Adipocyte (in vitro differentiated cells): ENCODE results near the gene RHCE.
"Not testable (repeated sequence)": the region's sequence is repeated elsewhere in the genome, so short reads cannot be mapped to it uniquely, and the experiment has no call there.

Experiments used
- DNase-seq: peaks from one replicate; pipeline ENCODE4 v3.0.0-alpha.2; 2015; ENCODE audit warnings: low read depth
- H3K27me3 ChIP-seq: replicated peaks from 2 replicates; pipeline ENCODE4 v1.7.0; 2013; ENCODE audit warnings: mild to moderate bottlenecking, low read length, moderate library complexity; ENCODE audit not compliant: control insufficient read depth, insufficient read depth
- H3K36me3 ChIP-seq: 2 replicates; pipeline ENCODE4 v1.7.0; 2013; ENCODE audit warnings: low read length, mild to moderate bottlenecking, moderate library complexity; ENCODE audit not compliant: control insufficient read depth, insufficient read depth, severe bottlenecking
- H3K4me1 ChIP-seq: 2 replicates; pipeline ENCODE4 v1.7.0; 2013; ENCODE audit warnings: mild to moderate bottlenecking, low read length, moderate library complexity; ENCODE audit not compliant: control insufficient read depth, insufficient read depth
- H3K4me3 ChIP-seq: 2 replicates; pipeline ENCODE4 v1.7.0; 2013; ENCODE audit warnings: mild to moderate bottlenecking, low read length, moderate library complexity
- H3K9ac ChIP-seq: 2 replicates; pipeline ENCODE4 v1.7.0; 2013; ENCODE audit warnings: mild to moderate bottlenecking, low read length, moderate library complexity
- H3K9me3 ChIP-seq: 2 replicates; pipeline ENCODE4 v1.7.0; 2013; ENCODE audit warnings: mild to moderate bottlenecking, low read length, moderate library complexity; ENCODE audit not compliant: control insufficient read depth

Gene RHCE

DNA sequence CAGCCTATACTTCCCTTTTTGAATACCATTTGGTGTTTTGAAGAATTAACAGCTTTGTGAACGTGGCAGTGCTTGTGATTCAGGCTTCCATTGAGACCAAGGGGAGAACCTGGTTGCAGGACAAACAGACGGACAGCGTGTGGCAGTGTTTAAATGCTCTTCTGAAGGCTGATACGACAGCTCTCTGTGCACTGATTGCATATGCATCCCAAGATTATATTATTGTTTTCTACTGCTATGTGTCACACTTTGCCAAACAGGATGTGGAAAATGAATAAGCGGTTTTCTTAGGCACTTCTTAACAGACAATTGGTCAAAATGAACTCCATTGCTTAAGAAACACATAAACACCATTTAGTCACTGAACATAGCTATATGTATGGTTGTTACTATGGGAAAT lies 90.7 kb downstream of the RHCE start:
- H3K4me1 ChIP-seq, H3K9ac ChIP-seq, H3K27me3 ChIP-seq, H3K9me3 ChIP-seq, H3K4me3 ChIP-seq, H3K36me3 ChIP-seq: not testable (repeated sequence)
- DNase-seq = peak; percentile 22

- H3K27me3 ChIP-seq, DNase-seq, H3K9me3 ChIP-seq, H3K36me3 ChIP-seq, H3K4me3 ChIP-seq, H3K9ac ChIP-seq, H3K4me1 ChIP-seq: not testable (repeated sequence)
Measured at GRCh38 chr1:25329336-25329735, 91.3 kb downstream of the RHCE start.

- not testable (repeated sequence) for H3K4me3 ChIP-seq, H3K9ac ChIP-seq, DNase-seq, H3K4me1 ChIP-seq, H3K27me3 ChIP-seq, H3K9me3 ChIP-seq, H3K36me3 ChIP-seq
Measured at GRCh38 chr1:25328791-25329185, 91.8 kb downstream of the RHCE start.

- not testable (repeated sequence) for H3K4me3 ChIP-seq, H3K36me3 ChIP-seq, H3K4me1 ChIP-seq, H3K9ac ChIP-seq, H3K27me3 ChIP-seq, H3K9me3 ChIP-seq, DNase-seq
Measured at GRCh38 chr1:25327864-25328790, 92.5 kb downstream of the RHCE start.

DNA sequence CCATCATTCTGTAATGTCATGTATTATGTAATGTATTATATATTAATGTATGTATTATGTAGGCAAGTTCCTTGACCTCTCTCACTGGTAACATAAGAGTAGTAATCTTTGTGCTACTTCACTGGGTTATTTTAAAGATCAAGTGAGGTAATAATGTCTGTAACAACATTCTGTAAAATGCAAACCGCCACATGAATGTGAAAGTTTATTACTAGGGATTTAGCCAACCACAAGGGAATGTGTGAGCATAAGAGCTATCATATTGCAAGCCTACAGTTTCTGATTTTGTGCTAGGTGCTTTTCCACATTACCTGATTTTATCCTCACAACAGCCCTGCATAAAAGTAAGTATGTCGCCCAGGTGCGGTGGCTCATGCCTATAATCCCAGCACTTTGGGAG lies 96.2 kb downstream of the RHCE start:
- not testable (repeated sequence) for H3K9me3 ChIP-seq, DNase-seq

GRCh38 chr1:25322127-25322526 lies 98.5 kb downstream of the RHCE start:
- H3K9me3 ChIP-seq, H3K4me1 ChIP-seq: not testable (repeated sequence)

More for the DNA sequence above, 96.2 kb downstream of the RHCE start:
- H3K27me3 ChIP-seq, H3K9ac ChIP-seq, H3K4me1 ChIP-seq, H3K36me3 ChIP-seq, H3K4me3 ChIP-seq: not testable (repeated sequence)

GRCh38 chr1:25320314-25320938 lies 100.2 kb downstream of the RHCE start:
- H3K27me3 ChIP-seq, H3K36me3 ChIP-seq, H3K9ac ChIP-seq, H3K9me3 ChIP-seq, H3K4me3 ChIP-seq, H3K4me1 ChIP-seq: not testable (repeated sequence)
- peak; percentile 78 for DNase-seq

More at GRCh38 chr1:25322127-25322526, 98.5 kb downstream of the RHCE start:
- DNase-seq, H3K9ac ChIP-seq, H3K36me3 ChIP-seq, H3K27me3 ChIP-seq, H3K4me3 ChIP-seq: not testable (repeated sequence)

GRCh38 chr1:25312806-25313470 lies 107.7 kb downstream of the RHCE start:
- not testable (repeated sequence) for H3K36me3 ChIP-seq, H3K4me1 ChIP-seq, H3K4me3 ChIP-seq, H3K27me3 ChIP-seq, H3K9me3 ChIP-seq, DNase-seq, H3K9ac ChIP-seq
